Measurements from ENCODE around the gene USP11.

Gene USP11

DNA sequence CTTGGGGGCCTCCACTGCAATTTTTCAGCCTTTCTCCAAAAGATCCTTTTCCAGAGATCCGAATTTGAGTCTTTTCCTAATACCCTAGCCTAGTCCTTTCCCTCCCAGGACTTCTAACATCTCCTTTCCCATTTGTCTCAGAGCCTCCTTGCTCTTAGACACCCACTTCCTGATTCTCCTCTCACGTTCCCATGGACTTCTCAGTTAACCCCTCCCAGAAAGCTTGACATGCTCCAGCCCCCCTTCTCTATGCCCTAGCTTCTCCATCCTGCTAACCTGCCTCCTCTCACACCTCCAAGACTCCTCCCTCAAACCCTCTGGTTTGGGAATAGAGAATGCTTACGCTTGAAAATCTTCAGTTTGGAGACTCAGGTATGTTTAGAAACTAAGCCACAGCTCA, 36.7 kb upstream of the USP11 start:
- peak overlapping the region; percentile 83 for H3K27ac ChIP-seq
- CTCF ChIA-PET, result no interaction called here
- TF ChIP-seq, protein P1, sequence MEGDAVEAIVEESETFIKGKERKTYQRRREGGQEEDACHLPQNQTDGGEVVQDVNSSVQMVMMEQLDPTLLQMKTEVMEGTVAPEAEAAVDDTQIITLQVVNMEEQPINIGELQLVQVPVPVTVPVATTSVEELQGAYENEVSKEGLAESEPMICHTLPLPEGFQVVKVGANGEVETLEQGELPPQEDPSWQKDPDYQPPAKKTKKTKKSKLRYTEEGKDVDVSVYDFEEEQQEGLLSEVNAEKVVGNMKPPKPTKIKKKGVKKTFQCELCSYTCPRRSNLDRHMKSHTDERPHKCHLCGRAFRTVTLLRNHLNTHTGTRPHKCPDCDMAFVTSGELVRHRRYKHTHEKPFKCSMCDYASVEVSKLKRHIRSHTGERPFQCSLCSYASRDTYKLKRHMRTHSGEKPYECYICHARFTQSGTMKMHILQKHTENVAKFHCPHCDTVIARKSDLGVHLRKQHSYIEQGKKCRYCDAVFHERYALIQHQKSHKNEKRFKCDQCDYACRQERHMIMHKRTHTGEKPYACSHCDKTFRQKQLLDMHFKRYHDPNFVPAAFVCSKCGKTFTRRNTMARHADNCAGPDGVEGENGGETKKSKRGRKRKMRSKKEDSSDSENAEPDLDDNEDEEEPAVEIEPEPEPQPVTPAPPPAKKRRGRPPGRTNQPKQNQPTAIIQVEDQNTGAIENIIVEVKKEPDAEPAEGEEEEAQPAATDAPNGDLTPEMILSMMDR (conservative IDR thresholded peaks at IDR 0.05; ENCODE audit: low read depth), result no peak
- POLR2A ChIA-PET (ENCODE audit: low non-redundant PET), result interaction anchor here (0.6 kb wide), 1 partner anchor 15 kb away, joined by 4 read pairs; no protein-coding TSS in a partner anchor
- DNase-seq (ENCODE audit: low spot score), result no peak

DNA sequence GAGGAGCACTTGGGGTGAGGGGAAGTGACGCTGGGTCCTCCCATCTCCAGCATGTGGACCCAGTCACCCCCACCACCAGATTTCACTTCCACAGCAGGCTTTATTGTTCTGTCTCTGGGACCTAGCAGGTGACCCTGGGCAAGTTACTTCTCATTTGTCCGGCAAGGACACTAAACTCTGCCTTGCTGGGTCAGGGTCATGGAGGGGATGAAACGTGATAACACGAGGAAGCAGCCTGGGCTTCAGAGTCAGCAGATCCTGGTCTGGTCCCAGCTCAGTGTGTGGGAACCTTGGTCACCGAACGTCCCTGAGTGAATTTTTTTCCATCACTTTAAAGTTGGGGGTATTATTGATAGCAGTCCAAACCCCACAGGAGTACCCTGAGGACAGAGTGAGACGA, 35.3 kb upstream of the USP11 start:
- CTCF ChIA-PET, result no interaction called here
- POLR2A ChIA-PET (ENCODE audit: low non-redundant PET), result no interaction called here
- peak overlapping the region; percentile 46 for H3K27ac ChIP-seq
- no peak for DNase-seq (ENCODE audit: low spot score)
- TF ChIP-seq, protein P1 (conservative IDR thresholded peaks at IDR 0.05; ENCODE audit: low read depth), result no peak

DNA sequence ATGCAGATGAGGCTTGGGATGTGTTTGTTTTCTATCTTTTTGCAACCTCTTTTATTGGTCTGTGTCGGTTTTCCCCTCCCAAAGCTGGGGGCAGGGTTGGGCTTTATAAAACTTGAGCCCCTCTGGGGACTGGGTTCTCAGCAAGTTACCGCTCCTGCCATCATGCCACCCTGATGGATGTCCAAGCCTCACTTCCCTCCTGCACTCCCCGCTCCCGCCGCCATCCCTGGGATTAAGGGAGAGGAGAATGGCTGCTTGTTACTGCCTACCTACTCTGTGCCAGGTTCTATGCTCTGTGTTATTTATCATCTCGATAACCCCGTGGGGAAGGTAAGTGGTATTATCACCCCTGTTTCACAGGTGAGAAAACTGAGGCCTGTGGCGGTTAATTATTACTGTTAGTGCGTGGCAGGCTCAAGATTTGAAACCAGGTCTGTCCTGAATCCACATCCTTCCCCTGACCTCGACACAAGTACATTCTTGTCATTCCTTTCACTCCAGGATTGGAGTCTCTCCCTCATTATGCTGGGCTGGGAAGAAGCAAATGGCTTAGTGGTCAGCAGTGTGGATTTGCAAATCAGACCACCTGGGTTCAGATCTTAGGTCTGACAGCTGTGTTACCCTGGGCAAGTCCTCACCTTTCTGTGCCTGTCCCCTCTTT, 34.7 kb upstream of the USP11 start:
- H3K27ac ChIP-seq, result peak overlapping the region; percentile 68

DNA sequence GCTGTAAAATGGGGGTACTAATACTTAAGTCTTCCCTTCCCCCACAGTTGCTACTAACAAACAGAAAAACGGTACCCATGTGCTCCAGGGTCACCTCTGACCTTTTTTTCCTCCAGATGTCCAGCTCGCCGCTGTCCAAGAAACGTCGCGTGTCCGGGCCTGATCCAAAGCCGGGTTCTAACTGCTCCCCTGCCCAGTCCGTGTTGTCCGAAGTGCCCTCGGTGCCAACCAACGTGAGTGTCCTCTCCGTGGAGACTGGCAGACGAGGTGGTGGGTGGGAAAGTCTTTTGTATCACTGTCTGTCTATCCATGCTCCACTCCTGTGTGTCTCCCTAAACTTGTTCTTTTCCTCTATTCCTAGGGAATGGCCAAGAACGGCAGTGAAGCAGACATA, 34.1 kb upstream of the USP11 start:
- TF ChIP-seq, protein P1 (conservative IDR thresholded peaks at IDR 0.05; ENCODE audit: low read depth), result no peak

More for the DNA sequence above, 34.7 kb upstream of the USP11 start:
- no peak for DNase-seq (ENCODE audit: low spot score)
- ChIA-PET CTCF (no interaction called here), POLR2A (ENCODE audit: low non-redundant PET) (no interaction called here)
- TF ChIP-seq, protein P1 (conservative IDR thresholded peaks at IDR 0.05; ENCODE audit: low read depth), result no peak

DNA sequence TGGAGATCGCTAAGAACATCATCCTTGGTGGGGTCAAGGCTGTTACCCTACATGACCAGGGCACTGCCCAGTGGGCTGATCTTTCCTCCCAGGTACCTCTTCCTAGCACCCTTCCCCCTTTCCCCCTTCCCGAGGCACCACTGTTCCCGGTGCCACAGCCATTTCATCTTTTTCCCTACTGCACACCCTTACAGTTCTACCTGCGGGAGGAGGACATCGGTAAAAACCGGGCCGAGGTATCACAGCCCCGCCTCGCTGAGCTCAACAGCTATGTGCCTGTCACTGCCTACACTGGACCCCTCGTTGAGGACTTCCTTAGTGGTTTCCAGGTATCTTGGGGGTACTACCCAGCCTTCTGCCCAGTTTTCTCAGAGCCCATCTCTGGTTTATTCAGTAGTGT, 33.5 kb upstream of the USP11 start:
- TF ChIP-seq, protein P1 (conservative IDR thresholded peaks at IDR 0.05; ENCODE audit: low read depth), result no peak
- ChIA-PET POLR2A (ENCODE audit: low non-redundant PET) (interaction anchor here (0.6 kb wide), 1 partner anchor 286 kb away, joined by 5 read pairs; no protein-coding TSS in a partner anchor), CTCF (no interaction called here)
- peak overlapping the region; percentile 68 for H3K27ac ChIP-seq
- DNase-seq (ENCODE audit: low spot score), result no peak

More for the DNA sequence above, 34.1 kb upstream of the USP11 start:
- CTCF ChIA-PET, result no interaction called here
- peak overlapping the region; percentile 68 for H3K27ac ChIP-seq
- no peak for DNase-seq (ENCODE audit: low spot score)
- POLR2A ChIA-PET (ENCODE audit: low non-redundant PET), result interaction anchor here (0.6 kb wide), 1 partner anchor 286 kb away, joined by 5 read pairs; no protein-coding TSS in a partner anchor

DNA sequence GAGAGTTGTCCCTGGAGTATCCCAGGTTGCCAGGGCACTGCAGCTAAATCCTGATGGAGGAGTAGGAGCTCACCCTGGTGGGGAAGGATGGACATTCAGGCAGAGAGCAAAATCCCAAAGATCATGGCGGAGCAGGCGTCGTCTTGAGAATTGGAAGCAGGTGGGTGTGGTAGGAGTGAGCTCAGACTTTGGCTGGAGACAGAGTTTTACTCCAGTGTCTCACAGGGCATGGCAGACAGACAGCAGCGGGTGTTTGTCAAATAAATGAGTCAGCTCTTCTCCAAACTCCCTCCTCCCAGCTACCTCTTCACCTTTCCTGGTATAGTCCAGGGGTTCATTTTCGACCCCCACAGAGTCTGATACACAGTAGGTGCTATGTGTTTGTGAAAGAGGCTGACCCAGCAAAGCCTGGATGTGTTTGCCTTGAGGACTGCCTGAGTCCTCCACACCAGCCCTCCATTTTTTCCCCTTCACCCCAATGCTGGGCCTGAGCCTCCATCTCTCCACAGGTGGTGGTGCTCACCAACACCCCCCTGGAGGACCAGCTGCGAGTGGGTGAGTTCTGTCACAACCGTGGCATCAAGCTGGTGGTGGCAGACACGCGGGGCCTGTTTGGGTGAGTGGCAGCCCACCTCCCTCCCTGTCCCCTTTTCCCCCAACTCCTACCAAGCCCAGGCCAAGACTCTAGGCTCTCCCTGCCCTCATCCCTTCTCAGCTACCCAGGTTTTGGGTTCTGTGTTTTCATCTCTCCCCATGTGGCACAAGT, 32.2 kb upstream of the USP11 start:
- no peak for DNase-seq (ENCODE audit: low spot score)

More for the DNA sequence above, 32.2 kb upstream of the USP11 start:
- TF ChIP-seq, protein P1 (conservative IDR thresholded peaks at IDR 0.05; ENCODE audit: low read depth), result no peak
- POLR2A ChIA-PET (ENCODE audit: low non-redundant PET), result no interaction called here
- peak overlapping the region; percentile 68 for H3K27ac ChIP-seq
- CTCF ChIA-PET, result no interaction called here
